ENCODE data around the gene ZDHHC1.

The ZDHHC1 gene

GRCh38 chr16:67394155-67395104, 21.8 kb downstream of the ZDHHC1 start:
- H3K27ac ChIP-seq: peak overlapping the region in 1 of 2 donors; percentile 69
- DNase-seq (ENCODE audit: low spot score): no peak
- H3K4me3 ChIP-seq: peak overlapping the region; percentile 68
- TF ChIP-seq CTCF (IDR thresholded peaks at IDR 0.05): no peak

GRCh38 chr16:67393788-67394154, 22.5 kb downstream of the ZDHHC1 start:
- TF ChIP-seq CTCF (IDR thresholded peaks at IDR 0.05): no peak
- peak overlapping the region in 1 of 2 donors; percentile 69 for H3K27ac ChIP-seq
- DNase-seq (ENCODE audit: low spot score): no peak
- peak overlapping the region; percentile 68 for H3K4me3 ChIP-seq

GRCh38 chr16:67393111-67393787, 23.0 kb downstream of the ZDHHC1 start, which contains the start of gene TPPP3:
TPPP3 (minus strand) TSS chr16:67393498; CDS start chr16:67391111, 2,387 bp downstream.
- TF ChIP-seq CTCF (IDR thresholded peaks at IDR 0.05): peak; percentile 72
- Histone ChIP-seq H3K27ac (peak within 1 kb of the TSS in 1 of 2 donors; percentile 74), H3K4me3 (peak within 1 kb of the TSS; percentile 68)
- DNase-seq (ENCODE audit: low spot score): peak; percentile 94

GRCh38 chr16:67392301-67393059, 23.8 kb downstream of the ZDHHC1 start:
- TF ChIP-seq CTCF (IDR thresholded peaks at IDR 0.05): no peak
- no peak for DNase-seq (ENCODE audit: low spot score)
- Histone ChIP-seq H3K4me3 (peak overlapping the region; percentile 68), H3K27ac (peak overlapping the region in 1 of 2 donors; percentile 74)

GRCh38 chr16:67391424-67392300, 24.6 kb downstream of the ZDHHC1 start:
- no peak for TF ChIP-seq CTCF (IDR thresholded peaks at IDR 0.05)
- H3K27ac ChIP-seq: peak overlapping the region in 1 of 2 donors; percentile 74
- DNase-seq (ENCODE audit: low spot score): no peak
- peak overlapping the region; percentile 68 for H3K4me3 ChIP-seq
